Heart right ventricle (tissue), 16 donors: Measurements from ENCODE around the gene TSPAN18. TPM values are rescaled to one million over a fixed set of nuclear protein-coding genes. Genes with fewer than 3 reads are reported as not detected.
A peak's percentile ranks its signal among the peaks of the same experiment; 100 is the strongest.

Source experiments
- ATAC-seq, 8 donors: fragments of 200-7000 bp; cut with Tn5 transposase; one replicate each; pipeline ENCODE4 v1.9.1; 2020; ENCODE audit warnings: mild to moderate bottlenecking in 8 of 8, moderate library complexity in 8 of 8, moderate number of reproducible peaks in 1 of 8
- DNase-seq, 2 donors: peaks; one replicate each; pipeline ENCODE4 v3.0.0-alpha.2; 2020
- H3K27ac ChIP-seq, 10 donors: fragments of 200-600 bp; sonication (generic) in 2 of 10; one replicate each; pipeline versions ENCODE4 v1.5.0 to v1.8.0; 2020 to 2022; ENCODE audit warnings: mild to moderate bottlenecking in 3 of 10
- H3K27me3 ChIP-seq, 7 donors: fragments of 200-600 bp; one replicate each; pipeline ENCODE4 v1.8.0; 2021 to 2022; ENCODE audit warnings: mild to moderate bottlenecking in 2 of 7
- H3K36me3 ChIP-seq, 9 donors: fragments of 200-600 bp; sonication (generic) in 1 of 9; one replicate each; pipeline versions ENCODE4 v1.5.0 to v1.8.0; 2020 to 2022; ENCODE audit warnings: mild to moderate bottlenecking in 2 of 9
- H3K4me1 ChIP-seq, 9 donors: fragments of 200-600 bp; sonication (generic) in 1 of 9; one replicate each; pipeline versions ENCODE4 v1.5.0 to v1.8.0; 2020 to 2022; ENCODE audit warnings: mild to moderate bottlenecking in 4 of 9
- H3K4me3 ChIP-seq, 10 donors: fragments of 200-600 bp; sonication (generic) in 2 of 10; one replicate each; pipeline versions ENCODE4 v1.5.0 to v1.8.0; 2020 to 2022; ENCODE audit warnings: mild to moderate bottlenecking in 7 of 10, moderate library complexity in 2 of 10
- H3K9me3 ChIP-seq, 11 donors: fragments of 200-600 bp in 10 of 11; sonication (generic) in 2 of 11; one replicate each; pipeline versions ENCODE4 v1.5.0 to v1.8.0; 2013 to 2022; ENCODE audit warnings: mild to moderate bottlenecking in 2 of 11, control low read depth in 1 of 11, moderate library complexity in 1 of 11
- CTCF ChIP-seq, 9 donors: fragments of 200-600 bp; sonication (generic) in 2 of 9; IDR thresholded peaks; one replicate each; pipeline versions ENCODE4 v1.5.0 to v1.8.0; 2021 to 2022; ENCODE audit warnings: antibody characterized with exemption in 9 of 9, mild to moderate bottlenecking in 5 of 9, moderate library complexity in 1 of 9
- WGBS, 2 donors: extraction: QIAGEN DNeasy Blood & Tissue Kit; methylation state at CpG; one replicate each; pipeline ENCODE4 v1.1.7; 2013; ENCODE audit warnings: inconsistent platforms in 1 of 2; 5-methylcytosine and 5-hydroxymethylcytosine counted together
- intact Hi-C, 10 donors: fragments of 100-400 bp; cut with DNase I; formaldehyde crosslinking; loops; one replicate each; pipeline versions ENCODE4 v1.11.1 to v1.14.2; 2022
- polyA plus RNA-seq, 2 donors: library from polyadenylated mRNA; stranded (reverse); fragments of 200-250 nt; gene quantifications; one replicate each; pipeline ENCODE4 v1.2.3, GENCODE V29; 2013
- total RNA-seq, 10 donors: library from RNA; stranded (reverse); fragmentation: NEBNext Ultra II Directional in 3 of 10; extraction: Animal tissue kit (Norgen Biotek cat#: 25700) in 3 of 10; gene quantifications; one replicate each; pipeline versions ENCODE4 v1.2.1 to v1.2.4, GENCODE V29; 2021 to 2023
- donor health status: Arrhythmogenic right ventricular cardiomyopathy.
- donor health status: ischemic (EF 13 %, LVEDD 7.1; RV severe dilation, severe dysfunction).
- donor health status: healthy with polysubstance abuse.
- donor health status: DM: no; HTN: yes; CAD: no.
- donor health status: DM: no; HTN: no; CAD: no.
- donor health status: ischemic (EF 25% LVEDD 6.9; RV normal size, moderate dysfunction).
- donor health status: ischemic (EF 25% LVEDD 5.7; RV mildly dilated, moderate dysfunction).
- donor health status: healthy.
- donor health status: DM: yes; HTN: yes; CAD: no.
- donor health status: Ischemic cardiomyopathy.
- donor health status: ischemic (EF 35%, LVEDD 5.7; RV mildly dilated, moderate dysfunction).
- donor health status: nonischemic (EF 11% LVEDD 7.7; RV severe dilation, severe dysfunction).
- donor health status: DM: yes; HTN: yes; CAD: no.
- donor health status: PGD.
- donor health status: ischemic (EF 29% LVEDD 5.4; RV normal size, mild dysfunction).
- donor health status: nonischemic (EF 23%, LVEDD 6.1; RV moderate dilation, normal function).

Gene TSPAN18
- total and polyA plus RNA-seq, 12 donors: 37.7 to 140 (median 92.9) TPM

- ATAC-seq (no peak), DNase-seq (no peak)
- intact Hi-C loops: no loop called here
- Histone ChIP-seq H3K4me1 (peaks cover 0 to 6% (median 0%) of the 10 kb centered on the region in 9 donors), H3K36me3 (no peaks in the 10 kb centered on the region), H3K4me3 (no peak overlapping the region), H3K27ac (no peak overlapping the region), H3K27me3 (no peaks in the 10 kb centered on the region), H3K9me3 (peaks cover 0 to 6% (median 0%) of the 10 kb centered on the region in 11 donors)
- 92 to 93% methylated on average over 10 of the region's 10 CpGs for WGBS, 2 donors
- no peak for TF ChIP-seq CTCF (IDR thresholded peaks at IDR 0.05)
Measured at GRCh38 chr11:44692460-44692859, 34.3 kb upstream of the TSPAN18 start.

- DNase-seq: no peak
- no peaks in the 10 kb centered on the region for H3K36me3 ChIP-seq
- no peak overlapping the region for H3K27ac ChIP-seq
- H3K4me3 ChIP-seq: no peak overlapping the region
- intact Hi-C loops: no loop called here
- H3K4me1 ChIP-seq: peaks cover 0 to 8% (median 4%) of the 10 kb centered on the region in 9 donors
- no peak for TF ChIP-seq CTCF (IDR thresholded peaks at IDR 0.05)
- 61% methylated on average over 7 of the region's 7 CpGs for WGBS, 2 donors
- H3K27me3 ChIP-seq: no peaks in the 10 kb centered on the region
- ATAC-seq: peak in 2 of 8 donors; percentile 6 to 41
- peaks cover 0 to 6% (median 0%) of the 10 kb centered on the region in 11 donors for H3K9me3 ChIP-seq
Measured at GRCh38 chr11:44693654-44694119, 33.1 kb upstream of the TSPAN18 start.

GRCh38 chr11:44694443-44694842, 32.3 kb upstream of the TSPAN18 start:
- no peaks in the 10 kb centered on the region for H3K36me3 ChIP-seq

GRCh38 chr11:44695169-44695833, 31.5 kb upstream of the TSPAN18 start:
- Histone ChIP-seq H3K4me1 (peaks cover 3 to 24% (median 14%) of the 10 kb centered on the region in 9 donors), H3K4me3 (no peak overlapping the region), H3K9me3 (no peaks in the 10 kb centered on the region), H3K36me3 (no peaks in the 10 kb centered on the region), H3K27me3 (no peaks in the 10 kb centered on the region), H3K27ac (no peak overlapping the region)
- 74 to 86% methylated on average over 4 of the region's 4 CpGs for WGBS, 2 donors
- intact Hi-C loops: no loop called here
- ATAC-seq (no peak), DNase-seq (no peak)
- no peak for TF ChIP-seq CTCF (IDR thresholded peaks at IDR 0.05)

More at GRCh38 chr11:44694443-44694842, 32.3 kb upstream of the TSPAN18 start:
- no peak overlapping the region for H3K4me3 ChIP-seq
- H3K27me3 ChIP-seq: no peaks in the 10 kb centered on the region
- peaks cover 0 to 15% (median 5%) of the 10 kb centered on the region in 9 donors for H3K4me1 ChIP-seq
- no peak for TF ChIP-seq CTCF (IDR thresholded peaks at IDR 0.05)
- WGBS, 2 donors: 90 to 92% methylated on average over 12 of the region's 12 CpGs
- peaks cover 0 to 1% (median 0%) of the 10 kb centered on the region in 11 donors for H3K9me3 ChIP-seq
- no peak for ATAC-seq
- DNase-seq: no peak
- no peak overlapping the region for H3K27ac ChIP-seq
- intact Hi-C loops: no loop called here
